Spinal cord (tissue), 10 donors: ENCODE data around the gene AMMECR1L. TPM values are rescaled to one million over a fixed set of nuclear protein-coding genes. Genes with fewer than 3 reads are reported as not detected.
"Not testable (repeated sequence)": the region's sequence is repeated elsewhere in the genome, so short reads cannot be mapped to it uniquely, and the experiment has no call there.

Experiments
- DNase-seq, 6 donors: peaks; one replicate each; pipeline versions ENCODE4 v3.0.0 to v3.0.0-alpha.2; 2013 to 2015; ENCODE audit warnings: low spot score in 6 of 6, low read depth in 4 of 6
- H3K27ac ChIP-seq: one replicate; pipeline ENCODE4 v1.5.1; 2013; ENCODE audit warnings: low read depth, low read length, control low read depth
- H3K27me3 ChIP-seq: one replicate; pipeline ENCODE4 v1.6.1; 2013; ENCODE audit warnings: low read length; ENCODE audit not compliant: control insufficient read depth, insufficient read depth
- H3K36me3 ChIP-seq: one replicate; pipeline ENCODE4 v1.6.1; 2013; ENCODE audit warnings: low read length; ENCODE audit not compliant: control insufficient read depth, insufficient read depth
- H3K4me1 ChIP-seq: one replicate; pipeline ENCODE4 v1.6.1; 2013; ENCODE audit warnings: low read length; ENCODE audit not compliant: control insufficient read depth, insufficient read depth
- H3K4me3 ChIP-seq: one replicate; pipeline ENCODE4 v1.5.1; 2013; ENCODE audit warnings: low read depth, low read length, control low read depth
- H3K9me3 ChIP-seq: one replicate; pipeline ENCODE4 v1.6.1; 2013; ENCODE audit warnings: low read length; ENCODE audit not compliant: control insufficient read depth, insufficient read depth
- WGBS: methylation state at CpG from one replicate; pipeline ENCODE4 v1.1.5; 2013; ENCODE audit warnings: missing lambda C conversion rate; ENCODE audit not compliant: insufficient coverage; 5-methylcytosine and 5-hydroxymethylcytosine counted together
- polyA plus RNA-seq, 2 donors: library from polyadenylated mRNA; unstranded; fragments of 120-200 nt; gene quantifications; one replicate each; pipeline ENCODE4 v1.2.1, GENCODE V29; 2013; ENCODE audit not compliant: insufficient read length in 2 of 2
- total RNA-seq, 2 donors: library from RNA; depleted of rRNA in 1 of 2; stranded (reverse); fragments of 120-200 nt in 1 of 2; fragments of >200 nt in 1 of 2; gene quantifications; one replicate each; pipeline versions ENCODE4 v1.2.3 to v1.2.4, GENCODE V29; 2013 to 2014
- donor health status: healthy.

AMMECR1L gene
- total and polyA plus RNA-seq, 4 donors = 13.0 to 19.3 (median 17.4) TPM

GRCh38 chr2:127888772-127889171, 3.0 kb upstream of the AMMECR1L start:
- no peak overlapping the region for H3K4me3 ChIP-seq
- no peaks in the 10 kb centered on the region for H3K36me3 ChIP-seq
- H3K27me3 ChIP-seq = no peaks in the 10 kb centered on the region
- 100% methylated on average over 1 of the region's 1 CpG for WGBS
- DNase-seq = no peak
- H3K9me3 ChIP-seq = no peaks in the 10 kb centered on the region
- H3K27ac ChIP-seq = no peak overlapping the region
- peaks cover 9% of the 10 kb centered on the region for H3K4me1 ChIP-seq

GRCh38 chr2:127887776-127888130, 2.0 kb upstream of the AMMECR1L start:
- Histone ChIP-seq H3K27ac (peak overlapping the region; percentile 95), H3K36me3 (peaks cover 4% of the 10 kb centered on the region), H3K4me1 (peaks cover 9% of the 10 kb centered on the region), H3K9me3 (no peaks in the 10 kb centered on the region), H3K4me3 (peak overlapping the region; percentile 54), H3K27me3 (no peaks in the 10 kb centered on the region)
- no peak for DNase-seq
- WGBS = no CpG with 5 or more reads among the region's 1 CpG

- Histone ChIP-seq H3K4me3 (peak overlapping the region; percentile 54), H3K36me3 (peaks cover 7% of the 10 kb centered on the region), H3K4me1 (peaks cover 9% of the 10 kb centered on the region), H3K27me3 (no peaks in the 10 kb centered on the region), H3K27ac (peak overlapping the region; percentile 95), H3K9me3 (no peaks in the 10 kb centered on the region)
- peak in 3 of 6 donors; percentile 3 to 66 (median 53) for DNase-seq
- WGBS = 27% methylated on average over 2 of the region's 8 CpGs
These were observed 1.5 kb upstream of the AMMECR1L start for GRCh38 chr2:127887082-127887775.

GRCh38 chr2:127886593-127886935, 808 bp upstream of the AMMECR1L start:
- 0% methylated on average over 13 of the region's 32 CpGs for whole genome bisulfite sequencing
- DNase-seq = peak in 2 of 6 donors; percentile 49 to 57
- H3K4me3 ChIP-seq = peak overlapping the region; percentile 54
- H3K4me1 ChIP-seq, H3K36me3 ChIP-seq, H3K9me3 ChIP-seq, H3K27me3 ChIP-seq: not testable (repeated sequence)
- peak overlapping the region; percentile 95 for H3K27ac ChIP-seq

- Histone ChIP-seq H3K27ac (peak overlapping the region; percentile 57), H3K4me3 (peak overlapping the region; percentile 43), H3K36me3 (peaks cover 13% of the 10 kb centered on the region)
- H3K4me1 ChIP-seq, H3K9me3 ChIP-seq, H3K27me3 ChIP-seq: not testable (repeated sequence)
- peak in 2 of 6 donors; percentile 58 to 61 for DNase-seq
- WGBS = 0% methylated on average over 8 of the region's 61 CpGs
These were observed 655 bp downstream of the AMMECR1L start for GRCh38 chr2:127884861-127885740.

GRCh38 chr2:127884436-127884835, 1.3 kb downstream of the AMMECR1L start:
- Histone ChIP-seq H3K4me1 (peaks cover 9% of the 10 kb centered on the region), H3K36me3 (peaks cover 14% of the 10 kb centered on the region), H3K9me3 (no peaks in the 10 kb centered on the region), H3K4me3 (peak overlapping the region; percentile 43), H3K27me3 (no peaks in the 10 kb centered on the region), H3K27ac (no peak overlapping the region)
- no CpG with 5 or more reads among the region's 10 CpGs for WGBS
- DNase-seq = no peak

- Histone ChIP-seq H3K4me1 (peaks cover 8% of the 10 kb centered on the region), H3K4me3 (no peak overlapping the region), H3K27ac (no peak overlapping the region), H3K36me3 (peaks cover 18% of the 10 kb centered on the region), H3K9me3 (no peaks in the 10 kb centered on the region), H3K27me3 (no peaks in the 10 kb centered on the region)
- no peak for DNase-seq
- no CpG with 5 or more reads among the region's 5 CpGs for WGBS
These were observed 5.9 kb downstream of the AMMECR1L start for GRCh38 chr2:127879899-127880298.

GRCh38 chr2:127877626-127878025, 8.1 kb downstream of the AMMECR1L start:
- Histone ChIP-seq H3K27ac (no peak overlapping the region), H3K9me3 (no peaks in the 10 kb centered on the region), H3K4me3 (no peak overlapping the region), H3K36me3 (peaks cover 25% of the 10 kb centered on the region), H3K4me1 (no peaks in the 10 kb centered on the region), H3K27me3 (no peaks in the 10 kb centered on the region)
- no CpG with 5 or more reads among the region's 3 CpGs for WGBS
- no peak for DNase-seq

- 85% methylated on average over 2 of the region's 2 CpGs for WGBS
These were observed 8.6 kb downstream of the AMMECR1L start for GRCh38 chr2:127877136-127877535.

More at GRCh38 chr2:127877136-127877535, 8.6 kb downstream of the AMMECR1L start:
- H3K4me1 ChIP-seq = no peaks in the 10 kb centered on the region
- no peaks in the 10 kb centered on the region for H3K27me3 ChIP-seq
- H3K27ac ChIP-seq = no peak overlapping the region
- peaks cover 26% of the 10 kb centered on the region for H3K36me3 ChIP-seq
- H3K4me3 ChIP-seq = no peak overlapping the region
- H3K9me3 ChIP-seq = no peaks in the 10 kb centered on the region
- DNase-seq = no peak
